Neural crest cell (in vitro differentiated cells): ENCODE results near the gene SMAD2. TPM values are rescaled to one million over a fixed set of nuclear protein-coding genes. Genes with fewer than 3 reads are reported as not detected.

Experiments used
- DNase-seq: peaks from one replicate; pipeline ENCODE4 v3.0.0; 2021; ENCODE audit warnings: low read depth, mixed read lengths, low spot score
- H3K27ac Mint-ChIP-seq: one replicate; pipeline ENCODE4 v1.8.0; 2021; ENCODE audit warnings: mild to moderate bottlenecking, mixed read lengths; ENCODE audit not compliant: unreplicated experiment
- H3K27me3 Mint-ChIP-seq: 2 replicates; pipeline ENCODE4 v1.8.0; 2021; ENCODE audit warnings: low read depth, mild to moderate bottlenecking, mixed read lengths
- H3K36me3 Mint-ChIP-seq: 2 replicates; pipeline ENCODE4 v1.8.0; 2021; ENCODE audit warnings: low read depth, mild to moderate bottlenecking, mixed read lengths
- H3K4me1 Mint-ChIP-seq: 2 replicates; pipeline ENCODE4 v1.8.0; 2021; ENCODE audit warnings: mixed read lengths
- H3K4me3 Mint-ChIP-seq: one replicate; pipeline ENCODE4 v1.8.0; 2021; ENCODE audit warnings: mild to moderate bottlenecking, mixed read lengths
- H3K9me3 Mint-ChIP-seq: 2 replicates; pipeline ENCODE4 v1.8.0; 2021; ENCODE audit warnings: mixed read lengths
- total RNA-seq: library from RNA; stranded (reverse); gene quantifications from 2 replicates; pipeline ENCODE4 v1.2.1, GENCODE V29; 2021
- TF ChIP-seq, protein P1 (sequence below): fragments of 200-600 bp; sonication (generic); conservative IDR thresholded peaks from 2 replicates; pipeline ENCODE4 v1.5.0; 2021; ENCODE audit warnings: antibody characterized with exemption, mild to moderate bottlenecking

The SMAD2 gene
- total RNA-seq, 1 donor from 2014 or later = 117 TPM

DNA sequence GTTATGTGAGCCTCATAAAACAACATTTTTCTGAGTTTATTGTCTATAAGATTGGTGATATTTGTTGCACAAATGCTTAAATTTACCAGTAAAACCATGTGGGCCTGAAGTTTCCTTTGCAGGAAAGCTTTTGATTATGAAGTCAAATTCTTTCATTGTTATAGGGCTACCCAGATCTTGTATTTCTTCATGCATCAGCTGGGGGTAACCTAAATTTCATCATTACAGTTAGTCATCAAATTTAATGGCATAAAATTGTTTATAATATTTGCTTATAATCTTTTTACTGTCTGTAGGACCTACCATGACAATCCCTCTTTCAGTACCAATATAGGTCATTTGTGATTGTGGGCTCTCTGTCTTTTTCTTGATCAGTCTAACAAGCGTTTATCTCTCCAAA, 47.8 kb downstream of the SMAD2 start:
- H3K36me3 Mint-ChIP-seq = peaks cover 17% of the 10 kb centered on the region
- no peak overlapping the region for H3K4me3 Mint-ChIP-seq
- H3K9me3 Mint-ChIP-seq = no peaks in the 10 kb centered on the region
- TF ChIP-seq, protein P1, sequence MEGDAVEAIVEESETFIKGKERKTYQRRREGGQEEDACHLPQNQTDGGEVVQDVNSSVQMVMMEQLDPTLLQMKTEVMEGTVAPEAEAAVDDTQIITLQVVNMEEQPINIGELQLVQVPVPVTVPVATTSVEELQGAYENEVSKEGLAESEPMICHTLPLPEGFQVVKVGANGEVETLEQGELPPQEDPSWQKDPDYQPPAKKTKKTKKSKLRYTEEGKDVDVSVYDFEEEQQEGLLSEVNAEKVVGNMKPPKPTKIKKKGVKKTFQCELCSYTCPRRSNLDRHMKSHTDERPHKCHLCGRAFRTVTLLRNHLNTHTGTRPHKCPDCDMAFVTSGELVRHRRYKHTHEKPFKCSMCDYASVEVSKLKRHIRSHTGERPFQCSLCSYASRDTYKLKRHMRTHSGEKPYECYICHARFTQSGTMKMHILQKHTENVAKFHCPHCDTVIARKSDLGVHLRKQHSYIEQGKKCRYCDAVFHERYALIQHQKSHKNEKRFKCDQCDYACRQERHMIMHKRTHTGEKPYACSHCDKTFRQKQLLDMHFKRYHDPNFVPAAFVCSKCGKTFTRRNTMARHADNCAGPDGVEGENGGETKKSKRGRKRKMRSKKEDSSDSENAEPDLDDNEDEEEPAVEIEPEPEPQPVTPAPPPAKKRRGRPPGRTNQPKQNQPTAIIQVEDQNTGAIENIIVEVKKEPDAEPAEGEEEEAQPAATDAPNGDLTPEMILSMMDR = no peak
- no peaks in the 10 kb centered on the region for H3K27me3 Mint-ChIP-seq
- H3K27ac Mint-ChIP-seq = no peak overlapping the region
- DNase-seq = no peak
- peaks cover under 1% of the 10 kb centered on the region for H3K4me1 Mint-ChIP-seq

GRCh38 chr18:47881752-47882455, 48.6 kb downstream of the SMAD2 start:
- peaks cover 15% of the 10 kb centered on the region for H3K36me3 Mint-ChIP-seq
- no peaks in the 10 kb centered on the region for H3K4me1 Mint-ChIP-seq
- H3K27ac Mint-ChIP-seq = no peak overlapping the region
- TF ChIP-seq, protein P1 = no peak
- H3K4me3 Mint-ChIP-seq = no peak overlapping the region
- H3K9me3 Mint-ChIP-seq = no peaks in the 10 kb centered on the region
- H3K27me3 Mint-ChIP-seq = no peaks in the 10 kb centered on the region
- DNase-seq = no peak

GRCh38 chr18:47881042-47881441, 49.4 kb downstream of the SMAD2 start:
- Mint-ChIP-seq H3K27ac (no peak overlapping the region), H3K4me1 (no peaks in the 10 kb centered on the region)
- DNase-seq = no peak

DNA sequence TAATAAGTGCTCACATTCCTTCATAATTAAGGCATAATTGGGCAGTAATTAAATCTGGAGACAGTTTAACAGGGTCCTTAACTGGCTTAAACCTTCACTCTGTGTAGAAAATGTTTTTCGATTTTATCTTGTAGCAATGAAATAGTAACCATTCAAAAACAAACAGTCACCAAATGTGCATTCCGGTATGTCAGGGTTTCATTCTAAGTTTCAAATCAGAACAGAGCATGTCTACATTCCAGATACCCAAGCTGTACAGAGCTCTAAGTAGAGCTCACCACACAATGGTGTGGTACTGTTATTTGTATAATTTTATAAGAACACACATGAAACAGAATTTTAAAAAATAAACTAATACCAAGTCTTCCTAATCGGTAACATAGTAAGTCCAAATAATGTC, 52.6 kb downstream of the SMAD2 start:
- Mint-ChIP-seq H3K27ac (no peak overlapping the region), H3K4me3 (no peak overlapping the region), H3K4me1 (peaks cover 17% of the 10 kb centered on the region), H3K9me3 (no peaks in the 10 kb centered on the region), H3K36me3 (peaks cover 9% of the 10 kb centered on the region), H3K27me3 (no peaks in the 10 kb centered on the region)
- TF ChIP-seq, protein P1 = no peak
- no peak for DNase-seq

More at GRCh38 chr18:47881042-47881441, 49.4 kb downstream of the SMAD2 start:
- TF ChIP-seq, protein P1 = no peak
- H3K9me3 Mint-ChIP-seq = no peaks in the 10 kb centered on the region
- H3K36me3 Mint-ChIP-seq = peaks cover 13% of the 10 kb centered on the region
- H3K4me3 Mint-ChIP-seq = no peak overlapping the region
- H3K27me3 Mint-ChIP-seq = no peaks in the 10 kb centered on the region

DNA sequence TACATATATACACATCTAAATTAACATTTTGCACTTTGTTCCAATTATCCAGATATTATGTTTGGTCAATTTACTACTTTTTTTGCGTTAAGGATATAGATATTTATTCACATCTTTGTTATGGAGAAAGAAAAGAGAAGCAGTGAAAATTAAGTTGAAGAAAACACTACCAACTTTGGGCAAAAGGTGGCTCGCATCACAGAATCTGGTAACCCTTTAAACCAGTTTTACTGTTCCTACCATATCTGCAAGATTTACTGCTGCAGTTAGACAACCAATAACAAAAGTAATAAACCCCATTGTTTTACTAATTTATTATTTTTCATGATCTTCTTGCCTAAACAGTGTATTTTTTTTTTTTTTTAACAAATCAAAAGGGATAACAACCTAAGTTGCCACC, 53.6 kb downstream of the SMAD2 start:
- Mint-ChIP-seq H3K27ac (no peak overlapping the region), H3K36me3 (peaks cover 9% of the 10 kb centered on the region)

More for the DNA sequence above, 53.6 kb downstream of the SMAD2 start:
- peaks cover 17% of the 10 kb centered on the region for H3K4me1 Mint-ChIP-seq
- TF ChIP-seq, protein P1 = peak; percentile 38
- no peak for DNase-seq
- H3K9me3 Mint-ChIP-seq = no peaks in the 10 kb centered on the region
- H3K4me3 Mint-ChIP-seq = no peak overlapping the region
- H3K27me3 Mint-ChIP-seq = no peaks in the 10 kb centered on the region
